ENCODE data around the gene POLR1E.

GRCh38 chr9:37522971-37523370 is 37.2 kb downstream of the POLR1E start:
- TF ChIP-seq CTCF (conservative IDR thresholded peaks at IDR 0.05) (no peak), EZH2 (IDR thresholded peaks at IDR 0.05; ENCODE audit: low read depth) (no peak)
